Adrenal gland (tissue), 5 donors: ENCODE data around the gene TNIK.

ENCODE experiments used
- CTCF ChIP-seq, 6 experiments: fragments of 450-650 bp in 4 of 6; fragments of 200-600 bp in 2 of 6; sonication (generic) in 1 of 6; IDR thresholded peaks; 1 replicate in 5 of 6; 2 replicates in 1 of 6; pipeline versions ENCODE4 v1.5.1 to v1.8.0; 2016 to 2021; ENCODE audit warnings: antibody characterized with exemption in 6 of 6, mild to moderate bottlenecking in 2 of 6, moderate library complexity in 1 of 6
- POLR2A ChIP-seq, 2 donors: fragments of 450-650 bp; IDR thresholded peaks; one replicate each; pipeline ENCODE4 v1.6.1; 2017; ENCODE audit warnings: antibody characterized with exemption in 2 of 2, mild to moderate bottlenecking in 2 of 2, moderate library complexity in 1 of 2
- donor health status: DM: no; HTN: no; CAD: no.

- TF ChIP-seq CTCF (IDR thresholded peaks at IDR 0.05) (no peak), POLR2A (IDR thresholded peaks at IDR 0.05) (no peak)
Measured at GRCh38 chr3:171415070-171415469, 45.1 kb downstream of the TNIK start.
